ENCODE data around the gene WBP2NL. TPM values are rescaled to one million over a fixed set of nuclear protein-coding genes. Genes with fewer than 3 reads are reported as not detected.

Gene WBP2NL
- total RNA-seq, 2 experiments from 2014 or later, result 1.1 to 1.9 TPM

DNA sequence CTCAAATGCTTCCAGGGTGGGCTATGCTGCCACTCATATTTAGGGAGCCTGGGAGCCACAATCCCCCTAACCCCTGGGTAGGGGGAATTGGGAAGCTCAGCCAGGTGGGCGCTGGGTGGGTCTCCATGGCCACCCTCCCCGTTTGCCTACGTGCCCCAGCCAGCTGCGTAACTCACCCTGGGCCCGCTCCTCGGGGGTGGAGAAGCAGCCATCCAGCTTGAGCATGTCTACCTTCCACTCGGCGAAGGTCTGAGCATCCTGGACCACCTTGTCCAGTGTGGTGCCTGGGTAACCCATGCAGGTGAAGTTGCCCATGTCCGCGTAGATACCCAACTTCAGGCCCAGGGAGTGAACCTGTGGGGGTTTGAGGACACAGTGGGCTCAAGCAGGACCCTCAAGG is 68.3 kb downstream of the WBP2NL start:
- no peaks in the 10 kb centered on the region for H4K20me1 ChIP-seq (ENCODE audit: insufficient read depth, low read length)
- ChIA-PET POLR2A (no interaction called here), CTCF (ENCODE audit: unreplicated experiment) (no interaction called here)
- no peak overlapping the region for H3K4me2 ChIP-seq (ENCODE audit: low read length)
- H3K4me1 ChIP-seq (ENCODE audit: insufficient read depth, low read length, poor library complexity, severe bottlenecking), result peaks cover 18% of the 10 kb centered on the region
- no peak overlapping the region for H2AFZ ChIP-seq (ENCODE audit: low read length)
- H3K79me2 ChIP-seq (ENCODE audit: insufficient read depth, low read depth, low read length), result no peaks in the 10 kb centered on the region
- no peak for TF ChIP-seq EZH2phosphoT487 (IDR thresholded peaks at IDR 0.05; ENCODE audit: borderline replicate concordance, low read depth, low read length)
- TF ChIP-seq, protein P1, sequence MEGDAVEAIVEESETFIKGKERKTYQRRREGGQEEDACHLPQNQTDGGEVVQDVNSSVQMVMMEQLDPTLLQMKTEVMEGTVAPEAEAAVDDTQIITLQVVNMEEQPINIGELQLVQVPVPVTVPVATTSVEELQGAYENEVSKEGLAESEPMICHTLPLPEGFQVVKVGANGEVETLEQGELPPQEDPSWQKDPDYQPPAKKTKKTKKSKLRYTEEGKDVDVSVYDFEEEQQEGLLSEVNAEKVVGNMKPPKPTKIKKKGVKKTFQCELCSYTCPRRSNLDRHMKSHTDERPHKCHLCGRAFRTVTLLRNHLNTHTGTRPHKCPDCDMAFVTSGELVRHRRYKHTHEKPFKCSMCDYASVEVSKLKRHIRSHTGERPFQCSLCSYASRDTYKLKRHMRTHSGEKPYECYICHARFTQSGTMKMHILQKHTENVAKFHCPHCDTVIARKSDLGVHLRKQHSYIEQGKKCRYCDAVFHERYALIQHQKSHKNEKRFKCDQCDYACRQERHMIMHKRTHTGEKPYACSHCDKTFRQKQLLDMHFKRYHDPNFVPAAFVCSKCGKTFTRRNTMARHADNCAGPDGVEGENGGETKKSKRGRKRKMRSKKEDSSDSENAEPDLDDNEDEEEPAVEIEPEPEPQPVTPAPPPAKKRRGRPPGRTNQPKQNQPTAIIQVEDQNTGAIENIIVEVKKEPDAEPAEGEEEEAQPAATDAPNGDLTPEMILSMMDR (conservative IDR thresholded peaks at IDR 0.05; ENCODE audit: low read length), result no peak
- no peak overlapping the region for H3K4me3 ChIP-seq (ENCODE audit: low read depth, low read length, poor library complexity, severe bottlenecking)
- DNase-seq (ENCODE audit: low spot score), result no peak
- peaks cover 41% of the 10 kb centered on the region for H3K36me3 ChIP-seq (ENCODE audit: insufficient read depth, low read length)
- no peak overlapping the region for H3K27ac ChIP-seq (ENCODE audit: low read depth, low read length, poor library complexity, severe bottlenecking)
- no peaks in the 10 kb centered on the region for H3K9me2 ChIP-seq (ENCODE audit: insufficient read depth, low read length)
- BruUV-seq (replicated peaks), result no TSS peak
- intact Hi-C loops (cut with micrococcal nuclease; ENCODE audit: unreplicated experiment), result no loop called here
- H3K9me3 ChIP-seq (ENCODE audit: low read length), result no peaks in the 10 kb centered on the region

DNA sequence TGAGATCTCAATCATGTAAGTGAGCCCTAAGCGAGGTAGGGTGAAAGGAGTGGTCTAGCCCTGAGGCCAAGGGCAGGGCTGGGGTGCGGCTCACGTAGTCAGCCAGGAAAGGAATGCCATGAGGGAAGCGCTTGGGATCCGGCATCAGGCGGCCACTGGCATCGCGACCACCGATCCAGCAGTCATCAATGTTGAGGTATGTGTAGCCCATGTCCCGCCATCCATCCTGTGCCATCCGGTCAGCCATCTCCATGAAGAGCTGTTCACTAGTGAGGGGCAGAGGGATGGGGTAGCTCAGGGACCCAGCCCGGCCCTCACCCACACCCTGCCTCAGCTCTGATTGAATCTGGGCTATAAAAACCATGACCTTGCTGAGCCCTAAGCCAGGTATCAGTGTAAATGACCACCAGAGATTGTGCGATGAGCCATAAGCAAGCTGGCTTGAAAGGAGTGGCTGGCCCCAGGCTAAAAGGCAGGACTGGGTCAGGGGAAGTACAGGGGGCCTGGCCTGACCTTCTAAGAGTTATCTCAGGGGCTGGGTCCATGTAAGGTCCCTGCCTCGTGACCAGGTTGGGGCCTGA is 69.2 kb downstream of the WBP2NL start:
- intact Hi-C loops (cut with micrococcal nuclease; ENCODE audit: unreplicated experiment), result no loop called here
- no TSS peak for BruUV-seq (replicated peaks)
- CTCF ChIA-PET (ENCODE audit: unreplicated experiment), result no interaction called here

DNA sequence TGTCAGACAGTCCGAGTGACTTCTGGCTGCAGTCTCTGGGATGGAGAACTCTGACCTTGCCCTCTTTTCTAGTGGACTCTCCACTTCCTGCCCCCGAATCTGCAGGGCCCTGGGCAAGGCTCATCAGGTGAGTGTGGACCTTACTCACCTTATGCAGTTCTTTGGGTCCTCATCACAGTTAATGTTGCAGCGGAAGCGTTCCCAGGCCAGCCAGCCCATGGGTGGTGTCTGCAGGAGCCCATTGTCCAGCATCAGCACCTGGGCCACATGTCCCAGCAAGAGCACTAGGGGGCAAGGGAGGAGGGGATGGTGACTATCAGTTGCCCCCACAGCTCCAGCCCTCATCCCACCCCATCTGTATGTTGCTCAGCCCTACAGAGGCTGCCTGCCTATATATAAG is 69.7 kb downstream of the WBP2NL start:
- Histone ChIP-seq H3K4me2 (ENCODE audit: low read length) (no peak overlapping the region), H3K9me3 (ENCODE audit: low read length) (no peaks in the 10 kb centered on the region), H3K36me3 (ENCODE audit: insufficient read depth, low read length) (peaks cover 28% of the 10 kb centered on the region), H4K20me1 (ENCODE audit: insufficient read depth, low read length) (no peaks in the 10 kb centered on the region), H2AFZ (ENCODE audit: low read length) (no peak overlapping the region), H3K4me3 (ENCODE audit: low read depth, low read length, poor library complexity, severe bottlenecking) (no peak overlapping the region), H3K4me1 (ENCODE audit: insufficient read depth, low read length, poor library complexity, severe bottlenecking) (peaks cover 18% of the 10 kb centered on the region), H3K9me2 (ENCODE audit: insufficient read depth, low read length) (no peaks in the 10 kb centered on the region), H3K27ac (ENCODE audit: low read depth, low read length, poor library complexity, severe bottlenecking) (no peak overlapping the region), H3K79me2 (ENCODE audit: insufficient read depth, low read depth, low read length) (no peaks in the 10 kb centered on the region)
- TF ChIP-seq EZH2phosphoT487 (IDR thresholded peaks at IDR 0.05; ENCODE audit: borderline replicate concordance, low read depth, low read length), result no peak
- TF ChIP-seq, protein P1 (conservative IDR thresholded peaks at IDR 0.05; ENCODE audit: low read length), result no peak
- ChIA-PET POLR2A (interaction anchor here (1.0 kb wide), 1 partner anchor 12 kb away, joined by 3 read pairs; the partner anchor contains the start of gene SMDT1), CTCF (ENCODE audit: unreplicated experiment) (no interaction called here)
- intact Hi-C loops (cut with micrococcal nuclease; ENCODE audit: unreplicated experiment), result no loop called here
- no peak for DNase-seq (ENCODE audit: low spot score)
- no TSS peak for BruUV-seq (replicated peaks)

More for the DNA sequence above, 69.2 kb downstream of the WBP2NL start:
- Histone ChIP-seq H3K4me2 (ENCODE audit: low read length) (no peak overlapping the region), H2AFZ (ENCODE audit: low read length) (no peak overlapping the region), H3K36me3 (ENCODE audit: insufficient read depth, low read length) (peaks cover 33% of the 10 kb centered on the region), H3K79me2 (ENCODE audit: insufficient read depth, low read depth, low read length) (no peaks in the 10 kb centered on the region), H3K9me3 (ENCODE audit: low read length) (no peaks in the 10 kb centered on the region), H3K4me1 (ENCODE audit: insufficient read depth, low read length, poor library complexity, severe bottlenecking) (peaks cover 18% of the 10 kb centered on the region), H3K4me3 (ENCODE audit: low read depth, low read length, poor library complexity, severe bottlenecking) (no peak overlapping the region), H3K27ac (ENCODE audit: low read depth, low read length, poor library complexity, severe bottlenecking) (no peak overlapping the region), H3K9me2 (ENCODE audit: insufficient read depth, low read length) (no peaks in the 10 kb centered on the region), H4K20me1 (ENCODE audit: insufficient read depth, low read length) (no peaks in the 10 kb centered on the region)
- DNase-seq (ENCODE audit: low spot score), result no peak
- TF ChIP-seq, protein P1 (conservative IDR thresholded peaks at IDR 0.05; ENCODE audit: low read length), result no peak
- TF ChIP-seq EZH2phosphoT487 (IDR thresholded peaks at IDR 0.05; ENCODE audit: borderline replicate concordance, low read depth, low read length), result no peak
- POLR2A ChIA-PET, result interaction anchor here (1.0 kb wide), 1 partner anchor 12 kb away, joined by 3 read pairs; the partner anchor contains the start of gene SMDT1
